Stimulated activated CD4-positive, alpha-beta T cell treated with anti-CD3 and anti-CD28 coated beads, Interleukin-1b, Interleukin-23, amount 100 ng/mL, for 48 hours (primary cell): ENCODE measurements around the gene ADGRE2.
"Not testable (repeated sequence)": the region's sequence is repeated elsewhere in the genome, so short reads cannot be mapped to it uniquely, and the experiment has no call there.

Experiments used
- DNase-seq: peaks from one replicate; pipeline ENCODE4 v3.0.0-alpha.2; 2020

ADGRE2 gene

GRCh38 chr19:14777645-14778044, 715 bp downstream of the ADGRE2 start:
- not testable (repeated sequence) for DNase-seq

DNA sequence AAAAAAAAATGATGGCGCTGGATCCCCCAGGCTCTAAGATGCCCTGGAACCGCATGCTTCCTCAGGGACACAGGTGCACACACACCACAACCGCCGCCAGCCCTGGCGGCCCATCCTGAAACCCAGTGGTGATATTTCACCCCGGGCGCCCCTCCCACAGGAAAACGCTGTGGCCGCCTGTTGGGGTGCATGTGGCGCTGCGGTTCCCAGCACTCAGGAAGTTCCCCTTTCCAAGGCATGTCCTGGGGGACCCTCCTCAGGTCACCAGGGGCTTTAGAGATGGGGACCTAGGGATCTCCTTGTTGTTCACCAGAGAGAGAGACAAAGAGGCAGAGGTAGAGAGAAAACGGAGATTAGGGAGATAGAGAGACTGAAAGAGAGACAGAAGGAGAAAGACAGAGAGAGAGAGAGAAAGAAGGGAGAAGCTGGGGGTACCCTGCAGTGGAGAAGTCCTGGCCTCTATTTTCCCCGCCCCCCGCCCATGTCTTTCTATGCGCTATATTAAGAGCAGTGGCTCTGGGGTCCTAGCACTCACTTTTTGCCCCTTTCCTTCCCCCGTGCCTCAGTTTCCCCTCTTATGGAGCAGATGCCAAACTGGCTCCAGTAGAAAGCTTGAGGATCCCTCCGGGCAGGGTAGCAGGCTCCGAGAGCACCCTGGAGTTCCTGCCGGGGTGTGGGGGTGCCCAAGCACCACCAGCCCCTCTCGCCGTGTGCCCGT, 2.3 kb downstream of the ADGRE2 start:
- DNase-seq: no peak

DNA sequence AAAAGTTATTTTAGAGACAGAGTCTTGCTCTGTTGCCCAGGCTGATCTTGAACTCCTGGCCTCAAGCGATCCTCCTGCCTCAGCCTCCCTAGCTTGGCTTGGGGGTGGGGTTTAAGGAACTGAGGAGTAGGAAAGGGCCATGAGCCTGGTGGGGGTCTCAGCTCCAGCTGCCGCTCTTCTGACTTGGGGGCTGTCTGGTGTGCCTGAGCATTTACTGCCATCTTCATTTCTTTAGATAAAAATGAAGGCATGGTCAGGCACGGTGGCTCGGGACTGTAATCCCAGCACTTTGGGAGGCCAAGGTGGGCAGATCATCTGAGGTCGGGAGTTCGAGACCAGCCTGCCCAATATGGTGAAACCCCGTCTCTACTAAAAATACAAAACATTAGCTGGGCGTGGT, 3.0 kb downstream of the ADGRE2 start:
- DNase-seq: not testable (repeated sequence)

DNA sequence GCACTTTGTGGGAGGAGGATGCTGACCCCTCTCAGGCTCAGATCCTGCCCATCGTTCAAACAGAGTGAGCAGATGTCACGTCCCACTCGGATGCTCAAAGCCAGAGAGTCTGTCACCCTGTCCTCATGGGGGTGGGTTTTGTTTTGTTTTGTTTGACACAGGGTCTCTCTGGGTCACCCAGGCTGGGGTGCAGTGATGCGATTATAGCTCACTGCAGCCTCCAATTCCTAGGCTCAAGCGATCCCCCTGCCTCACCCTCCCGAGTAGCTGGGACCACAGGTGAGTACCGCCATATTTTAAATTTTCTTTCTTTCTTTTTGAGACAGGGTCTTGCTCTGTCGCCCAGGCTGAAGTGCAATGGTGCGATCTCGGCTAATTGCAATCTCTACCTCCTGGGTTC, 4.0 kb downstream of the ADGRE2 start:
- DNase-seq: no peak

DNA sequence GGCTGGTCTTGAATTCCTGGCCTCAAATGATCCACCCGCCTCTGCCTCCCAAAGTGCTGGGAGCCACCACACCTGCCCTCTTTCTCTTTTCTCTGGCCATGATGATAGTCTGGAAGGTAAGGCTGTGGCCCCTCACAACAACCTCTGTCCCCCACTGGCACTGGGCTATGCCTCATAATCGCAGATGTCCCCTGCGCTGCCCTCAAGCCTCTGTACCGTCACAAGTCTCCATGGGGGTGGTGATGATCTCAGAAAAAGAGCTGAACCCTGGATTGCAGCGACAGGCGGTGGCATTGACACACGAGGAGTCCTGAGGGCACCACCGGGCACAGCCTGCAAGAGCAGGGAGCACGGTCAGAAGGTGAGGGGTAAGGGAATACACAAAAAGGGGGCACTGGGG, 4.6 kb downstream of the ADGRE2 start:
- DNase-seq: not testable (repeated sequence)

DNA sequence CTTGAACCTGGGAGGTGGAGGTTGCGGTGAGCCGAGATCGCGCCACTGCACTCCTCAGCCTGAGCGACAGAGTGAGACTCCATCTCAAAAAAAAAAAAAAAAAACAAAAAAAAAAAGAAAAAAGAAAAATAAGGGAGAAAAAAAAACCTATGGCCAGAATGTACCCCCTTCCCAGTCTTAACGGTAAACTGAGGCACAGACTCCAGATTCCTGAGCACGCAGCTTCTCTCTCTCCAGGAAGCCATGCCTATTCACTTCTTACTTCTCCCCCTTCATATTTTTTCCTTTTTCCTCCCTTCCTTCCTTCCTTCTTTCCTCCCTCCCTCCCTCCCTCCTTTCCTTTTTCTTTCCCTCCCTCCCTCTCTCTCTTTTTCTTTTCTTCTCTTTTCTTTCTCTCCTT, 5.4 kb downstream of the ADGRE2 start:
- DNase-seq: no peak

DNA sequence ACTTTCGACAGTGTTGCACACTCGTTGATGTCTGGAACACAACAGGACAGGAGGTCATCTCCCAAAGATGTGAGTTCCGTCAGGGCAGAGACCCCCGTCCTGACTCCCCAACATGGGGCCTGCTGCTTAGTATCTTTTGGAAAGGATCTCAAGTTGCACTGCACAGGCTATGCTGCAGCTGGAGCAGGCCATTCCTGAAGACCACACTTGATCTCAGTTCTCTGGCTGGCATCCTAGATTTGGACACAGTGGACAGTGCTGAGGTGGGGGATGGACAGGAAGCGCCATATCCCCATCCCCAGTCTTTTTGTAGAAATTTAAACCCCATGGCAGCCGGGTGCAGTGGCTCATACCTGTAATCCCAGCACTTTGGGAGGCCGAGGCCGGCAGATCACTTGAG, 5.9 kb downstream of the ADGRE2 start:
- DNase-seq: no peak

DNA sequence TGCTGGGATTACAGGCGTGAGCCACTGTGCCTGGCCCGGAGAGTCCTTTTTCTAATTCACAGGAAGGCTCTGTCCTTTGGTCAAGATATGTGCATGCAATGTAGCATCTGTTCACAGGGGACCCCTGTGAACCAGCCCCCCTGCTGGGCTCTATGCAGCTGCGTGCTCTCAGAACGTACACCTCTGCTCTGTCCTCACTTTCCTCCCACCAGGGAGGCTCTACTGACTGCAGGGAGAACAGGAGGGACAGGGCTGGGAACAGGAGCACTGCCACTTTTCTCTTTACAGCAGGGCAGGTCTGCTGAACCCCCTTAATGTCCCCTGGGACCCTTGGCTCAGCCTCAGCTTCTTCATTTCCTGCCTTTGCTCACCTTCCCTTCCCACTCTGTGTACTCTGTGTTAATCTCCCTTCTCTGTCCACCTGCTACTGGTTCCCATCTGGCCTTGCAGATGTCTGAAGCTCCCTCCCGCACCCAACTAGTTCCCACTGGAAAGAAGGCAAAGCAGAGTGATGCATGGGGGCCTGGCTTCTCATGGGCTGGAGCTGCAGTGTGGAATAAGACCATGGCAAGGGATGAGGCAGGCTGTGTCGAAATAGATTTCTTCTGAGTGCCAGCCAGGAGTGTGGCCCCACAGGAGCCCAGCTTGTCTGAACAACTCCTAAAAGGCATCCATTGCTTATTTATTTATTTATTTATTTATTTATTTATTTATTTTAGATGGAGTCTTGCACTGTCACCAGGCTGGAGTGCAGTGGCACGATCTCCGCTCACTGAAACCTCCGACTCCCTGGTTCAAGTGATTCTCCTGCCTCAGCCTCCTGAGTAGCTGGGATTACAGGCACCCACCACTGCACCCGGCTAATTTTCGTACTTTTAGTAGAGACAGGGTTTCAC, 7.2 kb downstream of the ADGRE2 start:
- DNase-seq: no peak

- DNase-seq: no peak
These were observed 8.2 kb downstream of the ADGRE2 start for GRCh38 chr19:14770136-14770535.

- no peak for DNase-seq
These were observed 9.2 kb downstream of the ADGRE2 start for GRCh38 chr19:14769201-14769600.

GRCh38 chr19:14768001-14768400, 10.4 kb downstream of the ADGRE2 start:
- DNase-seq: no peak

GRCh38 chr19:14767466-14767971, 10.8 kb downstream of the ADGRE2 start:
- no peak for DNase-seq

DNA sequence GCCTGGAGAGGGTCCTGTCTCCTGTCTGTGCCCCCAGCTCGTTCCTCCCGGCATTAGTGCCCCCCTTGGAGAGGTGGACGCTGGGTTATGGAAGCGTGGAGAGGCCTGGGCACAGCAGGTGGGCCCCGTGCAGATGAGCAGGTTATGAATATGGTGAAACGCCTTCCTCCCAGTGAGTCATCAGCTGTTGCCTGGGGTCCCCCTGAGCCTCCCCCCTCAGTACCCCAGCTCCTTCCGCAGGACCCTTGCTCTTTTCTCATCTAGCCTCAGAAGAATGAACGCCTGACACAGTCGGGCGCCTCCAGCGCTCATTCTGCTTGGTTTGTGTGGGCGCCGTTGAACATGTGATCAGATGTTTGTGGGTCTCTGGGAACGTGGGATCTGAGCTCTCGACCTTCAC, 12.5 kb downstream of the ADGRE2 start:
- not testable (repeated sequence) for DNase-seq

DNA sequence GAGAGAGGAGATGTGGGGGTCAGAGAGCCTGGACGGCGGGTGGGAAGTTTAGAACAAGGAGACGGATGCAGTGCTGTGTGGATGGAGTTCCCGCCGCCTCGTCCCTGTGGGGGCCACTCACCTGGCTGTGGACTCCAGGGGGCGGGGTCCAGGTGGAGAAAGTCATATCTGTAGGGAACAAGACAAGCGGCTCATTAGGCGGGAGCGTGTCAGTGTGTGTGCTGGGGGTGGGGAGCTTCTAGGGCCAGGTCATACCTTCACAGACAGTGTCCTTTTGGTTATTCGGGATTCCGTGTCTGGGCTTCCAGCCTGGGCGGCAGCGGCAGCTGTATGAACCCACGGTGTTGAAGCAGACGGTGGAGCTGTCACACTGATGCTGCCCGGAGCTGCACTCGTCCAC, 13.0 kb downstream of the ADGRE2 start:
- DNase-seq: not testable (repeated sequence)

DNA sequence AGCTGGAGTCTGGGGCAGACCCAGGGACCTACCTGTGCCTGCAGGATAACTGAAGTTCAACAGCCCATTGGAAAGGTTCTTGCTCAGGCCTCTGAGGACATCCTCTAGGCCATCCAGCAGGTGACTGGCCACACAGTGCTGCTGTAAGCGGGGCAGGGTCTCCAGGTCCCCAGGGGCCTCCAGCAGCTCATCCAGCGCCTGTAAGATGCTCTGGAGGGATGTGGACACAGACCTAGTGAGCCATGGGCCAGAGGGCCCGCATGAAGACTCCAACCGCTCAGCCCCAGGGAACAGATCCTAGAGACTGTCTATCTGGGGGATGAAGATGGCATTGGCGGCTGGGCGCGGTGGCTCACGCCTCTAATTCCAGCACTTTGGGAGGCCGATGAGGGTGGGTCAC, 14.0 kb downstream of the ADGRE2 start:
- DNase-seq: no peak

- no peak for DNase-seq
These were observed 14.7 kb downstream of the ADGRE2 start for GRCh38 chr19:14763497-14764145.

GRCh38 chr19:14762111-14762510, 16.2 kb downstream of the ADGRE2 start:
- no peak for DNase-seq

- DNase-seq: no peak
These were observed 16.8 kb downstream of the ADGRE2 start for GRCh38 chr19:14761607-14762006.

DNA sequence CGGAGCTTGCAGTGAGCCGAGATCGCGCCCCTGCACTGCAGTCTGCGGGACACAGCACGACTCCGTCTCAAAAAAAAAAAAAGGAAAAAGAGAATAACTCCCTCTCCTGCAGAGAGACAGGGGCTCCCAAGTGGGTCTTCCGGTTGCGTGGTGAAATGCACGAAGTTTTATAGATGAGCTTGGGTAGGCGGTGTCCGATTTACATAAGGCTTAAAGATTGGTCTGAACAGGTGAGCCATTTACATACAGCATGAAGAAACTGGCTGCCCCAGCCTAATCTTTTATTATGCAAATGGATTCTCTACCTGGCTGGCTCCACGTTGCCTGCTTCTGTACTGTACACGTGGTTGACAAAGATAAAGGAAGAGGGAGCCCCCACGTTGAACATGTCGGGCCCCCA, 19.5 kb downstream of the ADGRE2 start:
- no peak for DNase-seq

DNA sequence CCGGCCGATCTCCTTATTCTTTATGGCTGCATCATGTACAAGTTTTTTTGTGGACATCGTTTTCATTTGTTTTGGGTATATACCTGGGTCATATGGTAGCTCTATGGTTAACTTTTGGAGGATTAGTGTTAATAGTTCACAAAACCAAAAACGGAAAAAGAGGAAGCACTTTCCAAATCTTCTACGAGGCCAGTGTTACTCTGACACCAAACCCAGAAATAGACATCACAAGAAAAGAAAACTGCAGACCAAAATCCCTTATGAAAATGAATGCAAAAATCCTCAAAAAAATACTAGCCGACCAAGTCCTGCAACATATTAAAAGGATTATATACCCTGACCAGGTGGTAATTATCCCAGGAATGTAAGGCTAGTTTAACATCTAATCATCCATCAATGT, 29.8 kb downstream of the ADGRE2 start:
- DNase-seq: no peak

DNA sequence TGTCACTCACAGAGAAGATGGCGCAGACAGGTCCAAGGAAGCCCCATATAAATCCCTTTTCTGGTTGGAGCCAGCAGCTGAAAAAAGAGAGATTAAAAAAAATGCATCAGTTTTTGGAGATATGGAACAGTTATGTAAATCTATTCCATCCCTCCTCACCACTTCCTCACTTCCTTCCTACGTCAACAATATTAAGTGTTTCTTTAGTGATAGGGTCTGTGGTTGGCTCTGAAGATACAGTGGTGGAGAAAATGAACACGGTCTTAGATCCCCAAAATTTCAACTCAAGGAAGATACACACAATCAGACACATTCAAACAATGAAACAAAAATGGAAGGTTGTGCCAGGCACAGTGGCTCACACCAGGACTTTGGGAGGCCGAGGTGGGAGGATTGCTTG, 31.5 kb downstream of the ADGRE2 start:
- no peak for DNase-seq

DNA sequence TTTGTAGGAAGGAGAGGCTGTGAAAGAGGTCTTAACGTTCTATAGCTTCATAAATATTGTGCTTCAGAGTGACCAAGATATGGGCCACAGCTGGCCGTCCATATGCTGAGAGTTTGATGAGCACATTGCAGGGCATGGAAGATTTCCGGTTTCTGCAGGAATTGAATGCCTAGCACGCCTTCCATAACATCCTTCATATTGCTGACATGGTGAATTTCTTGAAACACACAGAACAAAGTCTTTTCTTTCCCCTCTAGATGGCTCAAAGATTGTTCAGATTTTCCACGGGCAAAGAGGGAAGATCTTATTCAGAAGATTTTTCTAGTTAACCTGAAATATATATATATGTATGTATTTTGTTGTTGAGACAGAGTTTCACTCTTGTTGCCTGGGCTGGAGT, 42.4 kb downstream of the ADGRE2 start:
- DNase-seq: no peak

DNA sequence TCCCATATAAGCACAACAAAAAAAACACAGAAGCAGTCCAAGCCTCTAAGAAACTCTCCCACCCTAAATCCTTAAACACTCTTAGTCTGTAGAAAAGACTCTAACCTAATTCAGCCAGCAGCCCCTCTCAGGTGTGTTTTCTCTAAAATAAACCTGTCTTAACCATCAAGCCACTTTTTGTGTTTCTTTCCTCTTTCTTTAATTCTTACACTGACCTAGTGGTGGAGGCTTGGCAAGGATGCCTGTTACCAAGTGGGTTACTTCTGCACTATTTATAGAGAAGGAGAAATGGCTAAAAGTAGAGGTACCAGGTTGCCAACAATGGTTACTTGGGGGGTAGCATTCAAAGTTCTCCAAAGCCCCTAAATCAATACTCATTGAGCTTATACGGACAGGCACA, 44.8 kb downstream of the ADGRE2 start:
- DNase-seq: no peak

- DNase-seq: no peak
These were observed 45.9 kb downstream of the ADGRE2 start for GRCh38 chr19:14732510-14732909.
